WERI-Rb-1 (cell line): Measurements from ENCODE around the gene TTC17.
"Not testable (repeated sequence)": the region's sequence is repeated elsewhere in the genome, so short reads cannot be mapped to it uniquely, and the experiment has no call there.

Experiments used
- DNase-seq: peaks from one replicate; pipeline ENCODE4 v3.0.0-alpha.2; 2020
- H3K27ac ChIP-seq: fragments of 250-450 bp; sonication (Bioruptor Pico); 2 replicates; pipeline ENCODE4 v1.5.1; 2020; ENCODE audit warnings: mild to moderate bottlenecking, moderate library complexity
- H3K27me3 ChIP-seq: fragments of 250-450 bp; sonication (Bioruptor Pico); 2 replicates; pipeline ENCODE4 v1.5.1; 2021; ENCODE audit warnings: mild to moderate bottlenecking, low read depth, moderate library complexity; ENCODE audit not compliant: insufficient read depth, severe bottlenecking
- H3K36me3 ChIP-seq: fragments of 250-450 bp; sonication (Bioruptor Pico); 2 replicates; pipeline ENCODE4 v1.5.1; 2020; ENCODE audit warnings: mild to moderate bottlenecking, moderate library complexity
- H3K4me3 ChIP-seq: 2 replicates; pipeline ENCODE4 v1.5.1; 2011; ENCODE audit warnings: low read depth, mild to moderate bottlenecking, control low read depth, low read length
- H3K9me3 ChIP-seq: fragments of 250-450 bp; sonication (Bioruptor Pico); 2 replicates; pipeline ENCODE4 v1.5.1; 2021; ENCODE audit warnings: mild to moderate bottlenecking, moderate library complexity; ENCODE audit not compliant: severe bottlenecking
- TF ChIP-seq, protein P1 (sequence below): IDR thresholded peaks from 2 replicates; pipeline ENCODE4 v1.5.1; 2011; ENCODE audit warnings: low read depth, mild to moderate bottlenecking, control low read depth, inconsistent platforms, low read length

The TTC17 gene

DNA sequence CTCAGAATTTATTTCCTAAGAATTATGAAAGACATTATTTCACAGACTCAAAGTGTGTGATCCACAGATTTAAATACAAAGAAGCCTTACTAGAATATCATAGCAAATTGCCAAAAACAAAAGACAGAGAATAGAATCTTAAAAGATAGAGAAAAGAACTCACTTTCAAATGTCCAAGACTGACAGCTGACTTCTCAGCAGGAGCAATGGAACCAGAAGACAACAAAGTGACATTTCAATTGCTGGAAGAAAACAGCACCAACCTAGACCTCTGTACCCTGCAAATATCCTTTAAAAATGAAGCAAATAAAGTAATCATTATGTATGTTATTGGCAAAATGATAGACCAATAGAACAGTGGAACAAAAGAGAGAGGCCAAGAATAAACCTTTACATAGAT is 109.2 kb downstream of the TTC17 start:
- Histone ChIP-seq H3K27me3 (no peaks in the 10 kb centered on the region), H3K27ac (no peak overlapping the region), H3K36me3 (peaks cover 19% of the 10 kb centered on the region), H3K9me3 (no peaks in the 10 kb centered on the region), H3K4me3 (no peak overlapping the region)
- TF ChIP-seq, protein P1, sequence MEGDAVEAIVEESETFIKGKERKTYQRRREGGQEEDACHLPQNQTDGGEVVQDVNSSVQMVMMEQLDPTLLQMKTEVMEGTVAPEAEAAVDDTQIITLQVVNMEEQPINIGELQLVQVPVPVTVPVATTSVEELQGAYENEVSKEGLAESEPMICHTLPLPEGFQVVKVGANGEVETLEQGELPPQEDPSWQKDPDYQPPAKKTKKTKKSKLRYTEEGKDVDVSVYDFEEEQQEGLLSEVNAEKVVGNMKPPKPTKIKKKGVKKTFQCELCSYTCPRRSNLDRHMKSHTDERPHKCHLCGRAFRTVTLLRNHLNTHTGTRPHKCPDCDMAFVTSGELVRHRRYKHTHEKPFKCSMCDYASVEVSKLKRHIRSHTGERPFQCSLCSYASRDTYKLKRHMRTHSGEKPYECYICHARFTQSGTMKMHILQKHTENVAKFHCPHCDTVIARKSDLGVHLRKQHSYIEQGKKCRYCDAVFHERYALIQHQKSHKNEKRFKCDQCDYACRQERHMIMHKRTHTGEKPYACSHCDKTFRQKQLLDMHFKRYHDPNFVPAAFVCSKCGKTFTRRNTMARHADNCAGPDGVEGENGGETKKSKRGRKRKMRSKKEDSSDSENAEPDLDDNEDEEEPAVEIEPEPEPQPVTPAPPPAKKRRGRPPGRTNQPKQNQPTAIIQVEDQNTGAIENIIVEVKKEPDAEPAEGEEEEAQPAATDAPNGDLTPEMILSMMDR = no peak
- DNase-seq = no peak

DNA sequence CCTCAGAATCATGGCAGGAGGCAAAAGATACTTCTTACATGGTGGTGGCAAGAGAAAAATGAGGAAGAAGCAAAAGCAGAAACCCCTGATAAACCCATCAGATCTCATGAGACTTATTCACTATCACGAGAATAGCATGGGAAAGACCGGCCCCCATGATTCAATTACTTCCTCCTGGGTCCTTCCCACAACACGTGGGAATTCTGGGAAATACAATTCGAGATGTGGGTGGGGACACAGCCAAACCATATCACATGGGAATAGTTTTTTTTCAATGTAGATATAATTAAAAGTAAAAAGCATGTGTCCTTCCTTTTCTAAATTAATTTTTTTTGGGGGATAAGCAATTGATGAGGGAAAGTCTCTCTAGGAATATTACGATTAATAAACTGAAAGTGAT is 118.8 kb downstream of the TTC17 start:
- not testable (repeated sequence) for H3K27ac ChIP-seq, H3K9me3 ChIP-seq, H3K4me3 ChIP-seq, DNase-seq, H3K27me3 ChIP-seq
- peaks cover 11% of the 10 kb centered on the region for H3K36me3 ChIP-seq

DNA sequence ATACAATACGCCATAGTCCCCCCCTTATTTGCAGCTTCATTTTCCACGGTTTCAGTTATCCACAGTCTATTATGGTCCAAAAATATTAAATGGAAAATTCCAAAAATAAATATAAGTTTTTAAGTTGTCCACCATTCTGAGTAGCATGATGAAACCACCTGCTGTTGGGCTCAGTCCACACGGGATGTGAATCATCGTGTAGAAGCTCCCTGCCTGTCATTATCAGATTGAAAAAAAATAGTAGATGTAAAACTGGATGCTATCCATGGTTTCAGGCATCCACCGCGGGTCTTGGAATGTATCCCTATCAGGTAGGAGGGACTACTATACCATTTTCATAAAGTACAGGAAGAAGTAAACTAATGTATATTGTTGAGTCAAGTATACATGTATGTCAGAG is 127.4 kb downstream of the TTC17 start:
- TF ChIP-seq, protein P1 = no peak
- no peaks in the 10 kb centered on the region for H3K27me3 ChIP-seq
- H3K36me3 ChIP-seq = peaks cover 9% of the 10 kb centered on the region
- no peak for DNase-seq
- H3K4me3 ChIP-seq = no peak overlapping the region
- no peaks in the 10 kb centered on the region for H3K9me3 ChIP-seq
- no peak overlapping the region for H3K27ac ChIP-seq

DNA sequence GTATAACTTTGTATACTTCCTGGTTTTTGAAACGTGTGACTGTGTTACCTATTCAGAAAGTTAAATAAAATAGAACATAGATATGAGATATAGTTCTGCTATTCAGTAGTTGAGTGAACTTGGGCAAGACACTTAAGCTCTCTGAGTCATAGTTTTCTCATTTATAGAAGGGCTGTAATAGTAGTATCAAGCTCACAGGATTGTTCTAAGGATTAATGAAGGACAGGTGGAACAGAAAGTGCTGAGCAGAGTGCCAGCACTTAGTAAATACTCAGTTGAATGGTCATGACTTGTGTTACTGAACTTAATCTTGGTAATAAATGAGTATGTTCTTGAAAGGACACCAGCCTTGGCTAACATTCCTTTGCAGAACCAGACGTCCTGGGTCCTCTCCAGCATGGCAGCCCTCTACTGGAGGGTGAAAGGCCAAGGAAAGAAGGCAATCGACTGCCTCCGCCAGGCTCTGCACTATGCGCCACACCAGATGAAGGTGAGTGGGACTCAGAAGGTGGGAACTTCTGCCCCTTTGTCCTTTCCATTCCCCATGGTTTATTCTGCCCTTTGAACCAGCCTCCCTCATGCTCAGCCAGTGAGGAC is 131.2 kb downstream of the TTC17 start:
- no peak for DNase-seq
- Histone ChIP-seq H3K4me3 (no peak overlapping the region), H3K27ac (no peak overlapping the region), H3K27me3 (no peaks in the 10 kb centered on the region), H3K9me3 (no peaks in the 10 kb centered on the region), H3K36me3 (peaks cover 34% of the 10 kb centered on the region)
- TF ChIP-seq, protein P1 = no peak

DNA sequence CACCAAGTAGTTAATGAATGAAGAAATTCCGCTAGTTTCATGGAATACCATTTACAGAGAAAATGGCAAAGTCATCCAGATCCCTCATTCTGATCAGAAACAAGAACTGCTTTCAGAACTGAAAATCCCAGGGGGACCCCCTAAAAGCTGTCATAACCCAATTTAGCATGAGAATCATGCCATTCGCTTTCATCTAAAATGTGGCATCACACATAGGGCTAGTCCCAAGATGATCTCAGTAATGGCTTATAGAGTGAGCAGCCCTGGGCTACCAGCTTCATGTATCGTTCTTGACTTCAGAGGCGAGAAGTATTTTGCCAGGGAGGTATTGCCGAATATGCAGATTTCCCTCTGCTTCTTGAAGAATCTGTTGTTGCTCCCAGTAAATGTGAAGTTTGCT is 134.0 kb downstream of the TTC17 start:
- no peak for DNase-seq
- no peaks in the 10 kb centered on the region for H3K27me3 ChIP-seq
- H3K9me3 ChIP-seq = no peaks in the 10 kb centered on the region
- H3K27ac ChIP-seq = no peak overlapping the region
- TF ChIP-seq, protein P1 = no peak
- H3K36me3 ChIP-seq = peaks cover 36% of the 10 kb centered on the region
- no peak overlapping the region for H3K4me3 ChIP-seq

DNA sequence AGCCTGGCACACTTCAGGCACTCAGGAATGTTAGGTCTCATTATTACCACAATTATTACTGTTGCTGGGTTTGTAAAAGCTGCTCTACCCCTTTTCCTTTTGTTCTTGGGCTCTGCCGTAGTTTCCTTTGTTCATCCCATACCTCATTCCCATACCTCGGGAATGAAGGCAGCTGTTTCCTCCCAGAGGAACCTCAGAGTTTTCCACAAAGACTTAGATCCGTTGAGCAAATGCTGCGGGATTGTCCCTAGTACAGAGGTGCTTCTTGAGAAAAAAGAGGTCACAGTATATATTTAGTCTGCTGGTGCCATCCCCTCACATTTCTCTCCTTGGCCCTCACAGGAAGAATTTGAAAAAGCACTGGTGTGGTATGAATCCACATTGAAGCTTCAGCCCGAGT is 134.7 kb downstream of the TTC17 start:
- Histone ChIP-seq H3K27ac (no peak overlapping the region), H3K9me3 (no peaks in the 10 kb centered on the region), H3K4me3 (no peak overlapping the region), H3K27me3 (no peaks in the 10 kb centered on the region), H3K36me3 (peaks cover 36% of the 10 kb centered on the region)
- TF ChIP-seq, protein P1 = no peak
- no peak for DNase-seq
